Mesodermal cell (in vitro differentiated cells): ENCODE data around the gene INTS13.
"Not testable (repeated sequence)": the region's sequence is repeated elsewhere in the genome, so short reads cannot be mapped to it uniquely, and the experiment has no call there.

ENCODE experiments used
- H3K27ac ChIP-seq: 2 replicates; pipeline ENCODE4 v1.7.0; 2013; ENCODE audit warnings: mild to moderate bottlenecking, low read depth, low read length, moderate library complexity; ENCODE audit not compliant: severe bottlenecking
- H3K36me3 ChIP-seq: 2 replicates; pipeline ENCODE4 v1.7.1; 2013; ENCODE audit warnings: mild to moderate bottlenecking, low read length, moderate library complexity; ENCODE audit not compliant: control insufficient read depth, insufficient read depth
- H3K4me1 ChIP-seq: one replicate; pipeline ENCODE4 v1.7.1; 2013; ENCODE audit warnings: mild to moderate bottlenecking, low read length; ENCODE audit not compliant: insufficient read depth, control insufficient read depth, poor library complexity, severe bottlenecking
- H3K4me3 ChIP-seq: 2 replicates; pipeline ENCODE4 v1.7.0; 2013; ENCODE audit warnings: low read length, control low read depth, mild to moderate bottlenecking; ENCODE audit not compliant: insufficient read depth, poor library complexity, severe bottlenecking; ENCODE audit errors: extremely low read depth
- H3K9me3 ChIP-seq: 2 replicates; pipeline ENCODE4 v1.7.1; 2013; ENCODE audit warnings: mild to moderate bottlenecking, low read length, moderate library complexity; ENCODE audit not compliant: control insufficient read depth
- WGBS, 2 experiments: methylation state at CpG; one replicate each; pipeline ENCODE4 v1.1.5; 2013; ENCODE audit warnings: missing lambda C conversion rate in 2 of 2; ENCODE audit not compliant: insufficient coverage in 2 of 2; 5-methylcytosine and 5-hydroxymethylcytosine counted together

The INTS13 gene

GRCh38 chr12:26870491-26871419 is 67.0 kb downstream of the INTS13 start:
- H3K27ac ChIP-seq = no peak overlapping the region
- WGBS, 2 experiments = 91 to 92% methylated on average over 3 to 4 of the region's 11 CpGs
- H3K36me3 ChIP-seq = no peaks in the 10 kb centered on the region
- H3K9me3 ChIP-seq = no peaks in the 10 kb centered on the region
- no peak overlapping the region for H3K4me3 ChIP-seq
- no peaks in the 10 kb centered on the region for H3K4me1 ChIP-seq

- Histone ChIP-seq H3K4me3 (no peak overlapping the region), H3K9me3 (no peaks in the 10 kb centered on the region), H3K27ac (no peak overlapping the region), H3K4me1 (no peaks in the 10 kb centered on the region), H3K36me3 (no peaks in the 10 kb centered on the region)
- WGBS, 2 experiments = 86 to 92% methylated on average over 5 to 6 of the region's 6 CpGs
Observed at GRCh38 chr12:26869908-26870459, 67.8 kb downstream of the INTS13 start.

GRCh38 chr12:26869104-26869494 is 68.7 kb downstream of the INTS13 start:
- Histone ChIP-seq H3K4me1 (no peaks in the 10 kb centered on the region), H3K36me3 (no peaks in the 10 kb centered on the region), H3K9me3 (no peaks in the 10 kb centered on the region), H3K4me3 (no peak overlapping the region), H3K27ac (no peak overlapping the region)
- 94 to 96% methylated on average over 3 to 5 of the region's 6 CpGs for WGBS, 2 experiments

- WGBS, 2 experiments = 73 to 96% methylated on average over 1 to 2 of the region's 3 CpGs
- no peaks in the 10 kb centered on the region for H3K36me3 ChIP-seq
- H3K9me3 ChIP-seq = no peaks in the 10 kb centered on the region
- no peaks in the 10 kb centered on the region for H3K4me1 ChIP-seq
- H3K27ac ChIP-seq = no peak overlapping the region
- no peak overlapping the region for H3K4me3 ChIP-seq
Observed at GRCh38 chr12:26868447-26869103, 69.2 kb downstream of the INTS13 start.

- Histone ChIP-seq H3K4me3 (no peak overlapping the region), H3K9me3 (no peaks in the 10 kb centered on the region), H3K4me1 (no peaks in the 10 kb centered on the region), H3K36me3 (no peaks in the 10 kb centered on the region), H3K27ac (no peak overlapping the region)
- WGBS, 2 experiments = 60 to 82% methylated on average over 1 to 2 of the region's 2 CpGs
Observed at GRCh38 chr12:26867080-26867479, 70.7 kb downstream of the INTS13 start.

GRCh38 chr12:26863515-26863914 is 74.3 kb downstream of the INTS13 start:
- Histone ChIP-seq H3K4me3 (no peak overlapping the region), H3K4me1 (no peaks in the 10 kb centered on the region), H3K36me3 (no peaks in the 10 kb centered on the region), H3K27ac (no peak overlapping the region), H3K9me3 (no peaks in the 10 kb centered on the region)
- 80% methylated on average over 1 of the region's 4 CpGs; no CpG with 5 or more reads in 1 of the 2 experiments for WGBS, 2 experiments

GRCh38 chr12:26862787-26863186 is 75.0 kb downstream of the INTS13 start:
- not testable (repeated sequence) for H3K4me1 ChIP-seq, H3K36me3 ChIP-seq, H3K27ac ChIP-seq, H3K9me3 ChIP-seq, H3K4me3 ChIP-seq
- 83% methylated on average over 2 of the region's 3 CpGs; no CpG with 5 or more reads in 1 of the 2 experiments for WGBS, 2 experiments

GRCh38 chr12:26861690-26862089 is 76.1 kb downstream of the INTS13 start:
- no CpG with 5 or more reads among the region's 1 CpG for WGBS, 2 experiments
- Histone ChIP-seq H3K36me3 (no peaks in the 10 kb centered on the region), H3K4me1 (peaks cover 8% of the 10 kb centered on the region), H3K9me3 (no peaks in the 10 kb centered on the region), H3K27ac (no peak overlapping the region), H3K4me3 (no peak overlapping the region)

GRCh38 chr12:26857465-26858176 is 80.2 kb downstream of the INTS13 start:
- H3K27ac ChIP-seq = no peak overlapping the region
- H3K4me3 ChIP-seq = no peak overlapping the region
- H3K4me1 ChIP-seq = peaks cover 8% of the 10 kb centered on the region
- no peaks in the 10 kb centered on the region for H3K36me3 ChIP-seq
- WGBS, 2 experiments = 69 to 70% methylated on average over 4 to 5 of the region's 6 CpGs
- H3K9me3 ChIP-seq = no peaks in the 10 kb centered on the region

- Histone ChIP-seq H3K36me3 (no peaks in the 10 kb centered on the region), H3K9me3 (no peaks in the 10 kb centered on the region), H3K4me1 (peaks cover 8% of the 10 kb centered on the region), H3K4me3 (no peak overlapping the region), H3K27ac (no peak overlapping the region)
- 73 to 78% methylated on average over 1 of the region's 1 CpG for WGBS, 2 experiments
Observed at GRCh38 chr12:26855337-26855736, 82.4 kb downstream of the INTS13 start.
